Colonic mucosa (tissue), 4 donors: ENCODE results near the gene ARL5B. TPM values are rescaled to one million over a fixed set of nuclear protein-coding genes. Genes with fewer than 3 reads are reported as not detected.

Experiments used
- DNase-seq: peaks from one replicate; pipeline ENCODE4 v3.0.0-alpha.2; 2020
- H3K27ac ChIP-seq: fragments of 200-600 bp; one replicate; pipeline ENCODE4 v1.8.0; 2021
- H3K27me3 ChIP-seq: fragments of 200-600 bp; one replicate; pipeline ENCODE4 v1.8.0; 2021
- H3K36me3 ChIP-seq: fragments of 200-600 bp; one replicate; pipeline ENCODE4 v1.8.0; 2021
- H3K4me1 ChIP-seq: fragments of 200-600 bp; one replicate; pipeline ENCODE4 v1.8.0; 2021; ENCODE audit warnings: mild to moderate bottlenecking
- H3K4me3 ChIP-seq: fragments of 200-600 bp; one replicate; pipeline ENCODE4 v1.8.0; 2021
- H3K9ac ChIP-seq, 2 donors: one replicate each; pipeline ENCODE4 v1.7.0; 2013; ENCODE audit warnings: control low read depth in 2 of 2, low read depth in 2 of 2, low read length in 2 of 2
- H3K9me3 ChIP-seq: fragments of 200-600 bp; one replicate; pipeline ENCODE4 v1.8.0; 2021
- CTCF ChIP-seq: fragments of 200-600 bp; IDR thresholded peaks from one replicate; pipeline ENCODE4 v1.8.0; 2022; ENCODE audit warnings: antibody characterized with exemption, mild to moderate bottlenecking
- intact Hi-C: fragments of 100-400 bp; cut with DNase I; formaldehyde crosslinking; loops from one replicate; pipeline ENCODE4 v1.14.1; 2022
- total RNA-seq, 2 donors: library from RNA; stranded (reverse); fragmentation: NEBNext Ultra II Directional in 1 of 2; extraction: Animal tissue kit (Norgen Biotek cat#: 25700) in 1 of 2; gene quantifications; one replicate each; pipeline ENCODE4 v1.2.1, GENCODE V29; 2021
- donor health status: healthy.
- donor health status: DM: no; HTN: no; CAD: no.
- donor health status: DM: no; HTN: no; CAD: no.

The ARL5B gene
- total RNA-seq, 2 donors from 2014 or later: 14.0 to 31.2 TPM

- no peak overlapping the region for H3K27ac ChIP-seq
- TF ChIP-seq CTCF: no peak
- DNase-seq: no peak
- intact Hi-C loops: no loop called here
- H3K9ac ChIP-seq: no peak overlapping the region
- peaks cover 10% of the 10 kb centered on the region for H3K4me1 ChIP-seq
- no peaks in the 10 kb centered on the region for H3K36me3 ChIP-seq
- H3K27me3 ChIP-seq: no peaks in the 10 kb centered on the region
- no peak overlapping the region for H3K4me3 ChIP-seq
- H3K9me3 ChIP-seq: no peaks in the 10 kb centered on the region
Measured at GRCh38 chr10:18653112-18653511, 6.1 kb upstream of the ARL5B start.

- H3K27me3 ChIP-seq: no peaks in the 10 kb centered on the region
- no peak overlapping the region for H3K4me3 ChIP-seq
- intact Hi-C loops: no loop called here
- DNase-seq: no peak
- H3K9me3 ChIP-seq: no peaks in the 10 kb centered on the region
- peaks cover 12% of the 10 kb centered on the region for H3K4me1 ChIP-seq
- no peaks in the 10 kb centered on the region for H3K36me3 ChIP-seq
- H3K27ac ChIP-seq: no peak overlapping the region
- H3K9ac ChIP-seq: no peak overlapping the region
- TF ChIP-seq CTCF: no peak
Measured at GRCh38 chr10:18656724-18657123, 2.5 kb upstream of the ARL5B start.

- no peaks in the 10 kb centered on the region for H3K9me3 ChIP-seq
- DNase-seq: peak; percentile 34
- H3K27ac ChIP-seq: peak overlapping the region; percentile 97
- no peaks in the 10 kb centered on the region for H3K27me3 ChIP-seq
- H3K36me3 ChIP-seq: no peaks in the 10 kb centered on the region
- peak overlapping the region; percentile 83 to 87 for H3K9ac ChIP-seq
- TF ChIP-seq CTCF: no peak
- intact Hi-C loops: no loop called here
- peak overlapping the region; percentile 87 for H3K4me3 ChIP-seq
- peaks cover 12% of the 10 kb centered on the region for H3K4me1 ChIP-seq
Measured at GRCh38 chr10:18658271-18659124, 733 bp upstream of the ARL5B start.

- intact Hi-C loops: no loop called here
- H3K4me3 ChIP-seq: peak overlapping the region; percentile 87
- no peaks in the 10 kb centered on the region for H3K36me3 ChIP-seq
Measured at GRCh38 chr10:18659819-18660535, 746 bp downstream of the ARL5B start.

More at GRCh38 chr10:18659819-18660535, 746 bp downstream of the ARL5B start:
- Histone ChIP-seq H3K9me3 (no peaks in the 10 kb centered on the region), H3K27me3 (no peaks in the 10 kb centered on the region), H3K4me1 (peaks cover 12% of the 10 kb centered on the region), H3K9ac (peak overlapping the region; percentile 83 to 92), H3K27ac (peak overlapping the region; percentile 97)
- TF ChIP-seq CTCF: no peak
- peak; percentile 85 for DNase-seq
